Stomach (tissue), 4 donors: ENCODE data around the gene C2orf92.

Source experiments
- POLR2A ChIP-seq, 4 donors: fragments of 450-650 bp; IDR thresholded peaks; one replicate each; pipeline ENCODE4 v1.6.1; 2016; ENCODE audit warnings: antibody characterized with exemption in 4 of 4, control low read depth in 2 of 4, mild to moderate bottlenecking in 1 of 4, moderate library complexity in 1 of 4
- POLR2AphosphoS5 ChIP-seq, 3 donors: sonication (generic); formaldehyde crosslinking; IDR thresholded peaks; one replicate each; pipeline ENCODE4 v1.6.1; 2016; ENCODE audit warnings: antibody characterized with exemption in 3 of 3
- TF ChIP-seq, protein P1 (sequence below), 7 experiments: fragments of 450-650 bp in 4 of 7; fragments of 200-600 bp in 3 of 7; sonication (generic) in 3 of 7; IDR thresholded peaks; one replicate each; pipeline ENCODE4 v1.5.1; 2016 to 2019; ENCODE audit warnings: antibody characterized with exemption in 7 of 7, control low read depth in 2 of 7, mild to moderate bottlenecking in 1 of 7

DNA sequence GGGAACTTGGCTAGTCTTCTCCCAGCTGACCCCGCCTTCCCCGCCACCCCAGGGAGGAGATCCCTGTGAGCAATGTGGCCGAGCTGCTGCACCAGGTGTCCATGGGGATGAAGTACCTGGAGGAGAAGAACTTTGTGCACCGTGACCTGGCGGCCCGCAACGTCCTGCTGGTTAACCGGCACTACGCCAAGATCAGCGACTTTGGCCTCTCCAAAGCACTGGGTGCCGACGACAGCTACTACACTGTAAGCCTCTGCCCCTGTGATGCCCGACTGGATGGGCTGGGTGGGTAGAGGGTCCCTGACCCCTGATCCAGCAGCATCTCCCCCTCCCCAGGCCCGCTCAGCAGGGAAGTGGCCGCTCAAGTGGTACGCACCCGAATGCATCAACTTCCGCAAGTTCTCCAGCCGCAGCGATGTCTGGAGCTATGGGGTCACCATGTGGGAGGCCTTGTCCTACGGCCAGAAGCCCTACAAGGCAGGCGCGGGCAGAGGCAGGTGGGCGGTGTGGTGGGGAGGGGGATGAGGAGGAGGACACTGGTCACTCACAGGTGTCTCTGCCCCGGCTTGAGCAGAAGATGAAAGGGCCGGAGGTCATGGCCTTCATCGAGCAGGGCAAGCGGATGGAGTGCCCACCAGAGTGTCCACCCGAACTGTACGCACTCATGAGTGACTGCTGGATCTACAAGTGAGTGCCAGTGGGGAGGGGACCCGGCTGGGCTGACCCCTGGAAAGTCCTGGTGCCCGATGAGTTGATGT lies 68.1 kb downstream of the C2orf92 start:
- TF ChIP-seq, protein P1, sequence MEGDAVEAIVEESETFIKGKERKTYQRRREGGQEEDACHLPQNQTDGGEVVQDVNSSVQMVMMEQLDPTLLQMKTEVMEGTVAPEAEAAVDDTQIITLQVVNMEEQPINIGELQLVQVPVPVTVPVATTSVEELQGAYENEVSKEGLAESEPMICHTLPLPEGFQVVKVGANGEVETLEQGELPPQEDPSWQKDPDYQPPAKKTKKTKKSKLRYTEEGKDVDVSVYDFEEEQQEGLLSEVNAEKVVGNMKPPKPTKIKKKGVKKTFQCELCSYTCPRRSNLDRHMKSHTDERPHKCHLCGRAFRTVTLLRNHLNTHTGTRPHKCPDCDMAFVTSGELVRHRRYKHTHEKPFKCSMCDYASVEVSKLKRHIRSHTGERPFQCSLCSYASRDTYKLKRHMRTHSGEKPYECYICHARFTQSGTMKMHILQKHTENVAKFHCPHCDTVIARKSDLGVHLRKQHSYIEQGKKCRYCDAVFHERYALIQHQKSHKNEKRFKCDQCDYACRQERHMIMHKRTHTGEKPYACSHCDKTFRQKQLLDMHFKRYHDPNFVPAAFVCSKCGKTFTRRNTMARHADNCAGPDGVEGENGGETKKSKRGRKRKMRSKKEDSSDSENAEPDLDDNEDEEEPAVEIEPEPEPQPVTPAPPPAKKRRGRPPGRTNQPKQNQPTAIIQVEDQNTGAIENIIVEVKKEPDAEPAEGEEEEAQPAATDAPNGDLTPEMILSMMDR (IDR thresholded peaks at IDR 0.05), result no peak
- TF ChIP-seq POLR2A (IDR thresholded peaks at IDR 0.05) (no peak), POLR2AphosphoS5 (IDR thresholded peaks at IDR 0.05) (no peak)
